Calu3 (cell line): ENCODE measurements around the gene CAND1. TPM values are rescaled to one million over a fixed set of nuclear protein-coding genes. Genes with fewer than 3 reads are reported as not detected.

Source experiments
- BruUV-seq: library from RNA; stranded (reverse); fragments of 400-500 nt; replicated peaks from 2 replicates; lab custom pipeline; 2021; lab: Mats Ljungman, UMichigan
- CTCF ChIA-PET: fragments of 300-600 bp; sonication (Branson Sonifier 250); formaldehyde crosslinking; loops from one replicate; lab custom pipeline; 2022; ENCODE audit warnings: antibody characterized with exemption; lab: Charles Lee
- DNase-seq: peaks from one replicate; pipeline ENCODE4 v3.0.0; 2022
- H3K27ac Mint-ChIP-seq: one replicate; pipeline ENCODE4 v1.8.0; 2022; ENCODE audit warnings: mixed read lengths; ENCODE audit not compliant: unreplicated experiment
- H3K27me3 Mint-ChIP-seq: one replicate; pipeline ENCODE4 v1.8.0; 2022; ENCODE audit warnings: mixed read lengths; ENCODE audit not compliant: unreplicated experiment
- H3K36me3 Mint-ChIP-seq: one replicate; pipeline ENCODE4 v1.8.0; 2022; ENCODE audit warnings: mild to moderate bottlenecking, moderate library complexity, mixed read lengths; ENCODE audit not compliant: insufficient read depth, unreplicated experiment
- H3K4me1 Mint-ChIP-seq: one replicate; pipeline ENCODE4 v1.8.0; 2022; ENCODE audit warnings: mild to moderate bottlenecking, low read depth, mixed read lengths; ENCODE audit not compliant: unreplicated experiment
- H3K4me3 Mint-ChIP-seq: one replicate; pipeline ENCODE4 v1.8.0; 2022; ENCODE audit warnings: mild to moderate bottlenecking, low read depth, moderate library complexity, mixed read lengths; ENCODE audit not compliant: unreplicated experiment
- H3K9me3 Mint-ChIP-seq: one replicate; pipeline ENCODE4 v1.8.0; 2022; ENCODE audit warnings: low read depth, mixed read lengths; ENCODE audit not compliant: unreplicated experiment
- CTCF ChIP-seq: fragments of 200-600 bp; IDR thresholded peaks from one replicate; pipeline ENCODE4 v1.8.0; 2022; ENCODE audit warnings: antibody characterized with exemption; ENCODE audit not compliant: unreplicated experiment
- intact Hi-C: fragments of 100-400 bp; cut with micrococcal nuclease; formaldehyde crosslinking; loops from one replicate; pipeline ENCODE4 v1.10.0; 2022; ENCODE audit not compliant: unreplicated experiment
- total RNA-seq: library from RNA; stranded (reverse); gene quantifications from 2 replicates; pipeline ENCODE4 v1.2.3, GENCODE V29; 2022

Gene CAND1
- total RNA-seq, 1 experiment from 2014 or later: 197 TPM

GRCh38 chr12:67356380-67356774, 87.2 kb downstream of the CAND1 start:
- CTCF ChIA-PET: interaction anchor here (0.6 to 1.1 kb wide), 39 partner anchors 8 to 1800 kb away, joined by 3 to 22 read pairs (median 5); partner anchors contain the start of gene DYRK2
- BruUV-seq: no TSS peak
- no peaks in the 10 kb centered on the region for H3K36me3 Mint-ChIP-seq
- intact Hi-C loops: loop anchor here (1.0 to 5.0 kb wide), 7 partner anchors 59 to 961 kb away; no protein-coding TSS in a partner anchor
- no peak overlapping the region for H3K27ac Mint-ChIP-seq
- no peaks in the 10 kb centered on the region for H3K9me3 Mint-ChIP-seq
- no peak for TF ChIP-seq CTCF
- DNase-seq: no peak
- no peak overlapping the region for H3K4me3 Mint-ChIP-seq
- H3K4me1 Mint-ChIP-seq: no peaks in the 10 kb centered on the region
- H3K27me3 Mint-ChIP-seq: no peaks in the 10 kb centered on the region

DNA sequence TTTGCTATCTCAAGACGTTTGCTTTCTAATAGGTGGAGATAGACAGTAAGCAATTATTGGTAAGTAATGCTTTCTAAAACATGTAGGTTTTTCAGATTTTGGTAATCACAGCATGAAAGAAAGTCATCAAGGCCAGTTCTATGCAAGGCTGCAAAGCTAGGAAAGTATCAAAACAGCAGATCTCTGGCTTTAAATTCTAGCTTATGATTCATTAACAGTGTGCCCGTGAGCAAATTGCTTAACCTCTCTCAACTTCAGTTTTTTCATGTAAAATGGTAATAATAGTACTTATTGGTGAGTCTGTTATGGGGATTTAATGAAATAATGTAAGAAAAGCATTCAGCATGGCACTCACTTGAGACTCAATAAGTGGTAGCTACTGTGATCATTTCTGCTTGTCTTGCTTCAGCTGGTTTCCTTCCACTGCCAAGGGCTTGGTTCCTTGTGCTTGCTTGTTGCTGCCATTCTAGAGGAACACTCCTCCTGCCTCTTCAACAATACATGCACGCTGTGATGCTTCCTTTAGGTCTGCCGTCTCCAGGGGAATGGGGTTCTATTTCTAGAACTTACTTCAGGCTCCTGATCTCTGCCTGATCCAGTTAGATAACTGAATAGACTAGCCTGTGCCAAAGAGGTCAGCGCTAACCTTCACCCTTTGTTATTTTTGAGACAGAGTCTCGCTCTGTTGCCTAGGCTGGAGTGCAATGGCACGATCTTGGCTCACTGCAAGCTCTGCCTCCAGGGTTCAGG, 88.4 kb downstream of the CAND1 start:
- no peak for DNase-seq
- no peak for TF ChIP-seq CTCF
- no peaks in the 10 kb centered on the region for H3K4me1 Mint-ChIP-seq
- H3K36me3 Mint-ChIP-seq: no peaks in the 10 kb centered on the region
- no peak overlapping the region for H3K27ac Mint-ChIP-seq
- no TSS peak for BruUV-seq
- no peaks in the 10 kb centered on the region for H3K9me3 Mint-ChIP-seq
- H3K27me3 Mint-ChIP-seq: no peaks in the 10 kb centered on the region
- no peak overlapping the region for H3K4me3 Mint-ChIP-seq
- CTCF ChIA-PET: interaction anchor here (0.7 to 1.2 kb wide), 2 partner anchors 585 to 1719 kb away, joined by 3 read pairs; no protein-coding TSS in a partner anchor
- intact Hi-C loops: loop anchor here (5.0 kb wide), 5 partner anchors 235 to 960 kb away; no protein-coding TSS in a partner anchor

DNA sequence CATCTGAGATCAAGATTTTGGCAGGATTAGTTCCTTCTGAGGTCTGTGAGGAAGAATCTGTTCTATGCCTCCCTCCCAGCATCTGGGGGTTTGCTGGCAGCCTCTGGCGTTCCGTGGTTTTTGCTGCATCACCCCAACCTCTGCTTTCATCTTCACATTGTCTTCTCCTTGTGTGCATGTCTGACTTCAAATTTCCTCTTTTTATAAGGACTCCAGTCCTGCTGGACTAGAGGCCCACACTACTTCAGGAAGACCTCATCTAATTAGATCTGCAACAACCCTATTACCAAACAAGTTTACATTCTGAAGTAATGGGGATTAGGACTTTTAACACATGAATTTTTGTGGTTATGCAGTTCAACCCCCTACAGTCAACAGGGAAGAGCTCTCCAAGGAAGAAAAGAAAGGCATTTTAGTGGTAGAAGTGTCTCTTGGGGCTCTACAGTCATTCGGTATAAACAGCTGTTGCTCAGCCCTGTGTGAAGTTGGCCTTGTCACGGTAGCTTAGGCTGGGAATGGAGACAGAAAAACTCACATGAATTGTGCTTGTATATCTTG, 89.7 kb downstream of the CAND1 start:
- no peaks in the 10 kb centered on the region for H3K9me3 Mint-ChIP-seq
- H3K4me1 Mint-ChIP-seq: no peaks in the 10 kb centered on the region
- CTCF ChIA-PET: no interaction called here
- no peak overlapping the region for H3K27ac Mint-ChIP-seq
- no peaks in the 10 kb centered on the region for H3K36me3 Mint-ChIP-seq
- no TSS peak for BruUV-seq
- no peak for TF ChIP-seq CTCF
- no peaks in the 10 kb centered on the region for H3K27me3 Mint-ChIP-seq
- intact Hi-C loops: loop anchor here (5.0 kb wide), 5 partner anchors 233 to 958 kb away; no protein-coding TSS in a partner anchor
- H3K4me3 Mint-ChIP-seq: no peak overlapping the region
- no peak for DNase-seq

- no peak overlapping the region for H3K27ac Mint-ChIP-seq
- H3K4me1 Mint-ChIP-seq: no peaks in the 10 kb centered on the region
- H3K27me3 Mint-ChIP-seq: no peaks in the 10 kb centered on the region
- intact Hi-C loops: no loop called here
- H3K4me3 Mint-ChIP-seq: no peak overlapping the region
- H3K9me3 Mint-ChIP-seq: no peaks in the 10 kb centered on the region
- no peak for DNase-seq
- CTCF ChIA-PET: no interaction called here
- BruUV-seq: no TSS peak
- H3K36me3 Mint-ChIP-seq: no peaks in the 10 kb centered on the region
- TF ChIP-seq CTCF: no peak
Measured at GRCh38 chr12:67362526-67362925, 93.4 kb downstream of the CAND1 start.
